Transverse colon (tissue), 3 donors: ENCODE results near the gene PLD3.
"Not testable (repeated sequence)": the region's sequence is repeated elsewhere in the genome, so short reads cannot be mapped to it uniquely, and the experiment has no call there.

ENCODE experiments used
- CTCF ChIP-seq, 5 experiments: fragments of 200-600 bp in 3 of 5; fragments of 450-650 bp in 2 of 5; sonication (generic) in 3 of 5; IDR thresholded peaks; 1 replicate in 2 of 5; 2 replicates in 3 of 5; pipeline ENCODE4 v1.5.1; 2016 to 2017; ENCODE audit warnings: antibody characterized with exemption in 5 of 5, inconsistent platforms in 3 of 5, mild to moderate bottlenecking in 2 of 5, moderate library complexity in 1 of 5
- POLR2A ChIP-seq: fragments of 450-650 bp; IDR thresholded peaks from one replicate; pipeline ENCODE4 v1.6.1; 2016; ENCODE audit warnings: antibody characterized with exemption, mild to moderate bottlenecking, moderate library complexity

DNA sequence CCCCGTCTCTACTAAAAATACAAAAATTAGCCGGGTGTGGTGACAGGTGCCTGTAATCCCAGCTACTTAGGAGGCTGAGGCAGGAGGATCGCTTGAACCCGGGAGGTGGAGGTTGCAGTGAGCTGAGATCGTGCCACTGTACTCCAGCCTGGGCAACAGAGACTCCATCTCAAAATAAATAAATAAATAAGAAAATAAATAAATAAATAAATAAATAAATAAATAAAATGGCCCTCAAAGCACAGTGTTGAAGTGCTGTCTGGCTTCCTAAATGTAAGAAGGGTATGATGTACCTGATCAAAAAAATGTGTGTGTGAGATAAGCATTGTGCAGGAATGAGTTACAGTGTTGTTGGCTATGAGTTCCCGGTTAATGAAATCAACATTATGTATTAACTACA, 15.4 kb upstream of the PLD3 start:
- TF ChIP-seq POLR2A; CTCF (IDR thresholded peaks at IDR 0.05): not testable (repeated sequence)
